Measurements from ENCODE around the gene STH.

DNA sequence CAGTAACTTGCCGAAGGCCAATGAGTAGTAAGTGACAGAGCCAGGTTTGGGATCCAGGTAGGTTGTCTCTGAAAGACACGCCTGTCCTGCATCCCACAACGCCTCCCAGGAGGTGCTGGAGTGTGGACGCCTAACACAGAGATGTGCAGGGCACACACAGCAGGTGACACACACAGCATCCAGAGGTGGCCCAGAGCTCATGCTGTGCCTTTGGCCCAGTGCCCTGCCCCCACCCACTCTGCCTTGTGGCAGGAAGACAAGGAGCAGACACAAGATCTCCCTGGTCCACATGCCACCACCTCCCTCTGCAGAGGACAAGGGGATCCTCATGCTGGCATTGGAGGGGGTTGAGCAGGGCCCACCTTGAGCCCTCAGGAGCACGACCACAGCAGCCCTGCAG lies 14.7 kb upstream of the STH start:
- TF ChIP-seq, protein P1, sequence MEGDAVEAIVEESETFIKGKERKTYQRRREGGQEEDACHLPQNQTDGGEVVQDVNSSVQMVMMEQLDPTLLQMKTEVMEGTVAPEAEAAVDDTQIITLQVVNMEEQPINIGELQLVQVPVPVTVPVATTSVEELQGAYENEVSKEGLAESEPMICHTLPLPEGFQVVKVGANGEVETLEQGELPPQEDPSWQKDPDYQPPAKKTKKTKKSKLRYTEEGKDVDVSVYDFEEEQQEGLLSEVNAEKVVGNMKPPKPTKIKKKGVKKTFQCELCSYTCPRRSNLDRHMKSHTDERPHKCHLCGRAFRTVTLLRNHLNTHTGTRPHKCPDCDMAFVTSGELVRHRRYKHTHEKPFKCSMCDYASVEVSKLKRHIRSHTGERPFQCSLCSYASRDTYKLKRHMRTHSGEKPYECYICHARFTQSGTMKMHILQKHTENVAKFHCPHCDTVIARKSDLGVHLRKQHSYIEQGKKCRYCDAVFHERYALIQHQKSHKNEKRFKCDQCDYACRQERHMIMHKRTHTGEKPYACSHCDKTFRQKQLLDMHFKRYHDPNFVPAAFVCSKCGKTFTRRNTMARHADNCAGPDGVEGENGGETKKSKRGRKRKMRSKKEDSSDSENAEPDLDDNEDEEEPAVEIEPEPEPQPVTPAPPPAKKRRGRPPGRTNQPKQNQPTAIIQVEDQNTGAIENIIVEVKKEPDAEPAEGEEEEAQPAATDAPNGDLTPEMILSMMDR (IDR thresholded peaks at IDR 0.05; ENCODE audit: insufficient read depth, low read length, poor library complexity, severe bottlenecking): no peak
- no peak for TF ChIP-seq EZH2phosphoT487 (conservative IDR thresholded peaks at IDR 0.05; ENCODE audit: low read length)

All from SU-DHL-6 (cell line).